ENCODE results near the gene NDUFB4.
A peak's percentile ranks its signal among the peaks of the same experiment; 100 is the strongest.

NDUFB4 gene

GRCh38 chr3:120601554-120601953 is 5.4 kb downstream of the NDUFB4 start:
- TF ChIP-seq CREB5 (CRISPR knock-in tag; IDR thresholded peaks at IDR 0.05; ENCODE audit: low read depth) (no peak), TCF4 (CRISPR knock-in tag; IDR thresholded peaks at IDR 0.05; ENCODE audit: borderline replicate concordance) (peak; percentile 29; the same call in 1 of the 2 replicates), ZFP3 (CRISPR knock-in tag; IDR thresholded peaks at IDR 0.05) (no peak), TSHZ2 (CRISPR knock-in tag; IDR thresholded peaks at IDR 0.05) (peak; percentile 25; the same call in 1 of the 2 replicates), CSDC2 (CRISPR knock-in tag; IDR thresholded peaks at IDR 0.05) (no peak)
- no peak; the same call in 2 of the 3 replicates for ATAC-seq

- TF ChIP-seq ISL1 (CRISPR knock-in tag; IDR thresholded peaks at IDR 0.05) (no peak), SNAI2 (CRISPR knock-in tag; IDR thresholded peaks at IDR 0.05) (no peak), ESRRG (CRISPR knock-in tag; IDR thresholded peaks at IDR 0.05) (no peak), CSDC2 (CRISPR knock-in tag; IDR thresholded peaks at IDR 0.05) (no peak), ZNF70 (CRISPR knock-in tag; IDR thresholded peaks at IDR 0.05) (no peak), RARB (CRISPR knock-in tag; IDR thresholded peaks at IDR 0.05) (no peak), GLIS3 (CRISPR knock-in tag; IDR thresholded peaks at IDR 0.05) (no peak), BACH2 (CRISPR knock-in tag; IDR thresholded peaks at IDR 0.05; ENCODE audit: borderline replicate concordance) (no peak), ZNF565 (CRISPR knock-in tag; conservative IDR thresholded peaks at IDR 0.05; ENCODE audit: low read depth) (no peak), PATZ1 (CRISPR knock-in tag; IDR thresholded peaks at IDR 0.05; ENCODE audit: borderline replicate concordance) (no peak), ZFP30 (CRISPR knock-in tag; IDR thresholded peaks at IDR 0.05) (no peak), PPARA (CRISPR knock-in tag; IDR thresholded peaks at IDR 0.05; ENCODE audit: borderline replicate concordance) (no peak), ZFP3 (CRISPR knock-in tag; IDR thresholded peaks at IDR 0.05) (no peak), CSRNP3 (CRISPR knock-in tag; IDR thresholded peaks at IDR 0.05) (no peak)
- ATAC-seq, result no peak
These were observed 6.5 kb downstream of the NDUFB4 start for GRCh38 chr3:120602682-120603081.

- TF ChIP-seq RARB (CRISPR knock-in tag; IDR thresholded peaks at IDR 0.05) (no peak), ARNTL (CRISPR knock-in tag; IDR thresholded peaks at IDR 0.05; ENCODE audit: borderline replicate concordance, low read depth) (no peak), BACH2 (CRISPR knock-in tag; IDR thresholded peaks at IDR 0.05; ENCODE audit: borderline replicate concordance) (no peak), ZFP30 (CRISPR knock-in tag; IDR thresholded peaks at IDR 0.05) (no peak), CSRNP3 (CRISPR knock-in tag; IDR thresholded peaks at IDR 0.05) (no peak), GLIS3 (CRISPR knock-in tag; IDR thresholded peaks at IDR 0.05) (no peak), ZFP3 (CRISPR knock-in tag; IDR thresholded peaks at IDR 0.05) (no peak), POU6F1 (CRISPR knock-in tag; IDR thresholded peaks at IDR 0.05; ENCODE audit: borderline replicate concordance, low read depth) (no peak), CSDC2 (CRISPR knock-in tag; IDR thresholded peaks at IDR 0.05) (no peak), PPARA (CRISPR knock-in tag; IDR thresholded peaks at IDR 0.05; ENCODE audit: borderline replicate concordance) (no peak)
- no peak; the same call in 2 of the 3 replicates for ATAC-seq
These were observed 8.2 kb downstream of the NDUFB4 start for GRCh38 chr3:120604382-120604781.

Measured in SK-N-SH treated with all-trans-retinoic acid at 6 μM for 48 hours (cell line).